Subcutaneous preadipocyte (primary cell): ENCODE data around the gene PLXNA4. TPM values are rescaled to one million over a fixed set of nuclear protein-coding genes. Genes with fewer than 3 reads are reported as not detected.

Source experiments
- total RNA-seq: library from RNA; depleted of rRNA; stranded (reverse); fragments of >200 nt; gene quantifications from 2 replicates; pipeline ENCODE4 v1.2.3, GENCODE V29; 2012

PLXNA4 gene, protein sequence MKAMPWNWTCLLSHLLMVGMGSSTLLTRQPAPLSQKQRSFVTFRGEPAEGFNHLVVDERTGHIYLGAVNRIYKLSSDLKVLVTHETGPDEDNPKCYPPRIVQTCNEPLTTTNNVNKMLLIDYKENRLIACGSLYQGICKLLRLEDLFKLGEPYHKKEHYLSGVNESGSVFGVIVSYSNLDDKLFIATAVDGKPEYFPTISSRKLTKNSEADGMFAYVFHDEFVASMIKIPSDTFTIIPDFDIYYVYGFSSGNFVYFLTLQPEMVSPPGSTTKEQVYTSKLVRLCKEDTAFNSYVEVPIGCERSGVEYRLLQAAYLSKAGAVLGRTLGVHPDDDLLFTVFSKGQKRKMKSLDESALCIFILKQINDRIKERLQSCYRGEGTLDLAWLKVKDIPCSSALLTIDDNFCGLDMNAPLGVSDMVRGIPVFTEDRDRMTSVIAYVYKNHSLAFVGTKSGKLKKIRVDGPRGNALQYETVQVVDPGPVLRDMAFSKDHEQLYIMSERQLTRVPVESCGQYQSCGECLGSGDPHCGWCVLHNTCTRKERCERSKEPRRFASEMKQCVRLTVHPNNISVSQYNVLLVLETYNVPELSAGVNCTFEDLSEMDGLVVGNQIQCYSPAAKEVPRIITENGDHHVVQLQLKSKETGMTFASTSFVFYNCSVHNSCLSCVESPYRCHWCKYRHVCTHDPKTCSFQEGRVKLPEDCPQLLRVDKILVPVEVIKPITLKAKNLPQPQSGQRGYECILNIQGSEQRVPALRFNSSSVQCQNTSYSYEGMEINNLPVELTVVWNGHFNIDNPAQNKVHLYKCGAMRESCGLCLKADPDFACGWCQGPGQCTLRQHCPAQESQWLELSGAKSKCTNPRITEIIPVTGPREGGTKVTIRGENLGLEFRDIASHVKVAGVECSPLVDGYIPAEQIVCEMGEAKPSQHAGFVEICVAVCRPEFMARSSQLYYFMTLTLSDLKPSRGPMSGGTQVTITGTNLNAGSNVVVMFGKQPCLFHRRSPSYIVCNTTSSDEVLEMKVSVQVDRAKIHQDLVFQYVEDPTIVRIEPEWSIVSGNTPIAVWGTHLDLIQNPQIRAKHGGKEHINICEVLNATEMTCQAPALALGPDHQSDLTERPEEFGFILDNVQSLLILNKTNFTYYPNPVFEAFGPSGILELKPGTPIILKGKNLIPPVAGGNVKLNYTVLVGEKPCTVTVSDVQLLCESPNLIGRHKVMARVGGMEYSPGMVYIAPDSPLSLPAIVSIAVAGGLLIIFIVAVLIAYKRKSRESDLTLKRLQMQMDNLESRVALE (N-terminal part only)
- 2.2 TPM in 2 replicates for total RNA-seq

DNA sequence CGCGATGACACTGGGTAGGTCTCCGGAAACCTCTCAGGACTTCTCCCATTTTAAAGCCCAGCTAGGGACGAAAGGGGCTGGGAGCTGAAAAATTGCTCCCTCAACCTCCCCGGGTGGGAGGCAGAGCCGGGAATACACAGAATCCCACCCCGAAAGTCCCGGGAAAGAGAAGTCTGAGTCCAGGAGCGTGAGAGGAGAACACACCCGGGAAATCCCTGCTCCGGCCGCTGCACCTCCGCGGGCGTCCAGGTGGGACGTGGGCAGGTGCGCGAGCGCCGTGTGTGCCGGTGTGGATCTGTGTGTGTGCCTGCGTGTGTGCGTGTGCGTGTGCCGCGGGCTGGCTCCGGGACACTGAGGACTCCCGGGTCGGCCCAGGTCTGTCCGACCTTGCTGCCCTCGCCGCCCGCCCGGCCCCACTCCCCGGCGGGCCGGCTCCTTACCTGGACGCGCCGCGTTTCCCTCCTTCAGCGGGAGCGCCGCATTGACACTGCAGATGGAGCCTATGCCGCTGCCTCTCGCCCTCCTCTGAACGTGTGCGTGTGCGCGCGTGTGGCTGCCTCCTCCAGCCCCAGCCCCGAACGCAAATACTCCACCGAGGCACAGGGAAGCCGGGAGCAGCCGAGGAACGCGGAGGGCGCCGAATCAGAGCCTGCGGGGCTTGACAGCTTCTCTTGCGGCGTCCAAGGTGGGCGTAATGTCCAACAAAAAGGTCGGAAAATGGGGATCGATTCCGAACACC is at the start of gene PLXNA4:
TSS of gene PLXNA4 (minus strand) at position 489 of the 739 bp plus-strand sequence. CDS start 67,777 bp downstream, outside the sequence.

